ENCODE measurements around the gene EYA2. TPM values are rescaled to one million over a fixed set of nuclear protein-coding genes. Genes with fewer than 3 reads are reported as not detected.

Gene EYA2
- total RNA-seq, 4 donors from 2014 or later = 0.47 to 4.1 (median 2.2) TPM

DNA sequence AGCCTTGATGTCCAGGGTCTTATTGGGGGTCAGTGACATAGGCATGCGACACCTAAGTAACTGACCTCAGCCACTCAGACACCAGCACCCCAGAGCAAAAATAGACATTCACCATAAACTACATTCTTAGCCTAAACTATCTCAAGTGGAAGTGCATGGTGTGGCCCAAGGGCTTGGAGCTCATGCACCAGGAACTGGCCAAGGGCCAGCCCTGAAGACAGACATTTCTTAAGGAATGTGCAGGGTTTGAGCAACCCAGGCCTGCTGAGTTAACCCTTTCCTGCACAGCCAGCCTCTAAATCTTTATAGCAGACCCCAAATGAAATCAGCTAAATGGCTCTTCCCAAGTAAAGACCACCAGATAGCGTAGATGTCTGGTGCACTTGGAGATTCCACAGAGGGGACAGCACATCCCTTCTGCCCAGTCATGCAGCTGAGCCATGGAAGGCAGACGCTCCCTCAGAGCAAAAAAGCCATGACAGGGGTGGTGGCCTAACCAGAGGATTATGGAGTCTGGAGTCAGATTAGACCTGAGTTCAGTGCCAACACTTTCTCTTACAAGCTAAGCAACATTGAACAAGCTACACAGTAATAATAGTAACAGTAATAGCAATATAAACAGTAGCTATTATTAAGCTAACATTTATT is 239.3 kb downstream of the EYA2 start:
- Histone ChIP-seq H3K36me3 (no peaks in the 10 kb centered on the region), H3K9me3 (no peaks in the 10 kb centered on the region), H3K27ac (no peak overlapping the region), H3K4me1 (no peaks in the 10 kb centered on the region), H3K27me3 (peaks cover 6% of the 10 kb centered on the region), H3K4me3 (no peak overlapping the region)
- no peak for ATAC-seq
- TF ChIP-seq EP300 (IDR thresholded peaks at IDR 0.05) (no peak), POLR2A (IDR thresholded peaks at IDR 0.05) (no peak), POLR2AphosphoS5 (IDR thresholded peaks at IDR 0.05) (no peak)
- TF ChIP-seq, protein P1, sequence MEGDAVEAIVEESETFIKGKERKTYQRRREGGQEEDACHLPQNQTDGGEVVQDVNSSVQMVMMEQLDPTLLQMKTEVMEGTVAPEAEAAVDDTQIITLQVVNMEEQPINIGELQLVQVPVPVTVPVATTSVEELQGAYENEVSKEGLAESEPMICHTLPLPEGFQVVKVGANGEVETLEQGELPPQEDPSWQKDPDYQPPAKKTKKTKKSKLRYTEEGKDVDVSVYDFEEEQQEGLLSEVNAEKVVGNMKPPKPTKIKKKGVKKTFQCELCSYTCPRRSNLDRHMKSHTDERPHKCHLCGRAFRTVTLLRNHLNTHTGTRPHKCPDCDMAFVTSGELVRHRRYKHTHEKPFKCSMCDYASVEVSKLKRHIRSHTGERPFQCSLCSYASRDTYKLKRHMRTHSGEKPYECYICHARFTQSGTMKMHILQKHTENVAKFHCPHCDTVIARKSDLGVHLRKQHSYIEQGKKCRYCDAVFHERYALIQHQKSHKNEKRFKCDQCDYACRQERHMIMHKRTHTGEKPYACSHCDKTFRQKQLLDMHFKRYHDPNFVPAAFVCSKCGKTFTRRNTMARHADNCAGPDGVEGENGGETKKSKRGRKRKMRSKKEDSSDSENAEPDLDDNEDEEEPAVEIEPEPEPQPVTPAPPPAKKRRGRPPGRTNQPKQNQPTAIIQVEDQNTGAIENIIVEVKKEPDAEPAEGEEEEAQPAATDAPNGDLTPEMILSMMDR (IDR thresholded peaks at IDR 0.05) = no peak
- 92% methylated on average over 2 of the region's 3 CpGs; no CpG with 5 or more reads in 1 of the 2 donors for WGBS, 2 donors (ENCODE audit: low coverage in 1 of 2)

DNA sequence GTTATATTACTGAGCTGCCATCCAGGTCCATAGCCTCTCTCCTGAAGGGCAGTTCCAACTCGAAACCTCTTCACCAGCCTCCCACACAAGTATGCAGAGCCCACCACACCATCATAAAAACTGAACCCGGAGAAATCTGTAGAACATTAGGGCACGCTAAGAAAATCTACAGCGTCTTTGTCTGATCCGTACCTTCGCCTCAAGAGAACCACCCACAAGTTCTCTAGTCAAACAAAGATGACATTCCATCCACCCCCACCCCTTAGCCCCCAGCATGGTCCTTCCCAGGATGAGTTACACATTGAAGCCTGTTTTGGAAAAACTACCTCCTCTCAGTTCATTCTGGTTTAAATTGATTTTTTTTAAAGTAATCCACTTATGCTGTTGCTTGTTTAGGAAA is 242.1 kb downstream of the EYA2 start:
- H3K36me3 ChIP-seq = no peaks in the 10 kb centered on the region
- H3K4me1 ChIP-seq = no peaks in the 10 kb centered on the region
- H3K9me3 ChIP-seq = peaks cover 0 to 7% (median 0%) of the 10 kb centered on the region in 3 donors
- H3K27me3 ChIP-seq = no peaks in the 10 kb centered on the region
- no peak overlapping the region for H3K4me3 ChIP-seq
- H3K27ac ChIP-seq = no peak overlapping the region
- no peak for TF ChIP-seq POLR2AphosphoS5 (IDR thresholded peaks at IDR 0.05)
- TF ChIP-seq, protein P1 (IDR thresholded peaks at IDR 0.05) = no peak
- WGBS, 2 donors (ENCODE audit: low coverage in 1 of 2) = 84% methylated on average over 6 of the region's 6 CpGs; no CpG with 5 or more reads in 1 of the 2 donors
- ATAC-seq = no peak

DNA sequence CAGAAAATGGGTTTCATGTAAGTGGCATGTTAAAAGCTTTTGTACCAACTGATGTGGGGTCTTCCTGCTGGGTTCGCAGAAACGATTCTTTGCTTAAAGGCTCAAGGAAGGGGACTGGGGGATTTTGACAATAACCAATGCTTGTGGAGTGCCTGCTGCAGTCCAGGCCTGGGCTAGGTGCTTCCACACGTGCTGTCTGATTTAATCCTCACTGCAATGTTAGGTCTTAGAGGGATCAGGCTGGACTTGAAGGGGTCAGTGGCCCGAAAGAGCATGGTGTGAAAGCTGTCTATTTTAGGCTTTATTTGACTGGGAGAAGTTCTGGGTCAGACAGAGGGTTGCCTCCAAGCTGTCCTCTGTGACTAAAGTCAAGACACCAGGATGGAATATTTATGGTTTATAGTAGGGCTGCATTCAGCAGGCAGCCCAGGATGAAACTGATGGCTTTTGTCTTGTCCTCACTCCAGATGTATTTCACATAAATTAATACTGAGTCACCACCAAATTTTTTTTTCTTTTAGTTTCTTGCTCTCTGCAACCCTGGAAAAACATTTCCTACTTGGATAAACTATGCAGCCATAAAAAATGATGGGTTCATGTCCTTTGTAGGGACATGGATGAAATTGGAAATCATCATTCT is 242.7 kb downstream of the EYA2 start:
- Histone ChIP-seq H3K27me3 (no peaks in the 10 kb centered on the region), H3K4me3 (no peak overlapping the region), H3K4me1 (no peaks in the 10 kb centered on the region), H3K27ac (no peak overlapping the region), H3K9me3 (peaks cover 0 to 7% (median 0%) of the 10 kb centered on the region in 3 donors), H3K36me3 (no peaks in the 10 kb centered on the region)
- 49% methylated on average over 3 of the region's 4 CpGs; no CpG with 5 or more reads in 1 of the 2 donors for WGBS, 2 donors (ENCODE audit: low coverage in 1 of 2)
- no peak for ATAC-seq
- TF ChIP-seq POLR2A (IDR thresholded peaks at IDR 0.05) = no peak
- no peak for TF ChIP-seq EP300 (IDR thresholded peaks at IDR 0.05)
- TF ChIP-seq, protein P1 (IDR thresholded peaks at IDR 0.05) = no peak
- no peak for TF ChIP-seq POLR2AphosphoS5 (IDR thresholded peaks at IDR 0.05)

DNA sequence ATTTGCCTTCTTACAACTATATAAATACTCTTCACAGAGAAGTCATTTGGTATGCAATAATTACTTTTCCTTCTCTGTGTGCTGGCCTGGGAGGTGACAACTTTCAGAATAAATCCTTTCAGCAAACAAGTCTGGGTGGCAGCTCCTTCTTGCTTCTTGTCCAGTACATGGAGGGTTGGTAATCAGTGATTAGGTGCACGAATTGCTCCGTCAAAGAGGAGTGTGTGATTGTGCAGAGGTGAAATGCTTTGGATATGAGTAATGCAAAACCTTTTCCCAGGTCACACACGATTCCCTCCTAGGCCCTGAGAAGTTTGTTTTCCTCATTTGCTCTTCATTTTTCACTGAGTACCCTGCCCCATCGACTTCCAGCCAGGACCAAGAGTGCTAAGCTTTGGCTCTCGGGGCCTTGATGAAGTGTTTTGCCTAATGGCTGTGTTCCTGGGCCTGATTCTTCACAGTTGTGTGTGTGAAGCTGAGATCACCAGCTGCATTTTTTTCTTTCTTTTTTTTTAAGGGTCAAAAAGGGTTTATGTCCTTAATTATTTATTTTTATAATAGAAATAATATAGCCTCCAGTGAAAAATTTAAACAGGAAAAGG is 245.4 kb downstream of the EYA2 start:
- no peak for ATAC-seq
- no peaks in the 10 kb centered on the region for H3K4me1 ChIP-seq
- H3K4me3 ChIP-seq = no peak overlapping the region
- no peaks in the 10 kb centered on the region for H3K27me3 ChIP-seq
- WGBS, 2 donors (ENCODE audit: low coverage in 1 of 2) = 67 to 80% methylated on average over 1 to 5 of the region's 5 CpGs
- H3K36me3 ChIP-seq = no peaks in the 10 kb centered on the region
- H3K27ac ChIP-seq = no peak overlapping the region
- TF ChIP-seq POLR2AphosphoS5 (IDR thresholded peaks at IDR 0.05) = no peak
- TF ChIP-seq, protein P1 (IDR thresholded peaks at IDR 0.05) = no peak
- TF ChIP-seq POLR2A (IDR thresholded peaks at IDR 0.05) = no peak
- no peak for TF ChIP-seq EP300 (IDR thresholded peaks at IDR 0.05)
- H3K9me3 ChIP-seq = peaks cover 0 to 7% (median 0%) of the 10 kb centered on the region in 3 donors

Data from gastroesophageal sphincter (tissue), 4 donors.